WTC11 (cell line): ENCODE data around the gene ANKRD28.

Experiments
- CREM ChIP-seq: sonication (generic); formaldehyde crosslinking; IDR thresholded peaks from 2 replicates; pipeline ENCODE4 v1.8.1; 2022; ENCODE audit warnings: mild to moderate bottlenecking, missing genetic modification reagents, moderate library complexity
- ZNF121 ChIP-seq: sonication (generic); formaldehyde crosslinking; IDR thresholded peaks from 2 replicates; pipeline ENCODE4 v1.8.0; 2023; ENCODE audit warnings: missing genetic modification reagents
- TF ChIP-seq, protein P1 (sequence below): fragments of 250-450 bp; sonication (Bioruptor Pico); IDR thresholded peaks from 2 replicates; pipeline ENCODE4 v1.9.0; 2021; ENCODE audit warnings: mild to moderate bottlenecking
- TF ChIP-seq, protein P2 (sequence below): fragments of 200-600 bp; IDR thresholded peaks from 2 replicates; pipeline ENCODE4 v1.8.0; 2022; ENCODE audit warnings: antibody characterized with exemption
- TF ChIP-seq, protein P3 (sequence below): sonication (generic); formaldehyde crosslinking; IDR thresholded peaks from 2 replicates; pipeline ENCODE4 v1.8.0; 2023; ENCODE audit warnings: missing genetic modification reagents, mild to moderate bottlenecking, borderline replicate concordance
- TF ChIP-seq, protein P4 (sequence below): sonication (generic); formaldehyde crosslinking; IDR thresholded peaks from 2 replicates; pipeline ENCODE4 v1.8.1; 2022; ENCODE audit warnings: low read depth, mild to moderate bottlenecking, moderate library complexity, missing genetic modification reagents, borderline replicate concordance

DNA sequence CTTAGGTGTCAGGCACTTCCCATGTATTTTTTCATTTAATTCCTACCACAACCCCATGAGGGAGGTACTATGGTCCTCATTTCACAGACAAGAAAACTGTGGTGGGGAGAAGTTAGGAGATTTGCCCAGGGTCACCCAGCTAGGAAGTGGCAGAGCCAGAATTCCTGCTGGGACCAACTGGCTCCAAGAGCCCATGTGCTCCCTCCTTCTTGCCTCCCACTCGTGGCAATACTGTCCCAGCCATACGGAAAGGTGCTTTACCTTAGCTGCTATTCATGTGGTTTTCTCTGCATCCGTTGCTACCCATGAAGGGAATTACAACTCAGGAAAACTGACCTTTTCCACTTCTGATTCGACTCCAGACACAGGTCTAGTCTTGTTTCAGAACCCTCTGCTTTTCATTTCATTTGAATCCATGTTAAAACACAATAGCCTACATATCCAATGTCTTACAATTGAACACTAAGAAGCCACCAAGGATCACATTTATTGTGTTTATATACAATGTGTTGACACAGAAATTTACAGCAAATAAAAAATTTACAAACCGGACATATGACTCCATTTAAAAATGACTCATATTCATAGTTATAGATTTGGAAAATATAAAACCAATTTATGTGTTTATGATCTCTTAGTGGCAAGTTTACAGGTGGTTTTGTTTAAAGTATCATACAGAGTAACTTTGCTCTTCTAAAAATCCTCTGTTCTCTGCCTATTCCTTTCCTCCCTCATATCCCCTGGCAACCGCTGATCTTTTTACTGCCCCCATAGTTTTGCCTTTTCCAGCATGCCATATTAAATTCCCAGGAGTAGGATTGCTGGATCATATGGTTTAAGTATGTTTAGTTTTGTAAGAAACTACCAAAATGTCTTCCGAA, 137.5 kb downstream of the ANKRD28 start:
- TF ChIP-seq CREM, result no peak
- TF ChIP-seq, protein P1, sequence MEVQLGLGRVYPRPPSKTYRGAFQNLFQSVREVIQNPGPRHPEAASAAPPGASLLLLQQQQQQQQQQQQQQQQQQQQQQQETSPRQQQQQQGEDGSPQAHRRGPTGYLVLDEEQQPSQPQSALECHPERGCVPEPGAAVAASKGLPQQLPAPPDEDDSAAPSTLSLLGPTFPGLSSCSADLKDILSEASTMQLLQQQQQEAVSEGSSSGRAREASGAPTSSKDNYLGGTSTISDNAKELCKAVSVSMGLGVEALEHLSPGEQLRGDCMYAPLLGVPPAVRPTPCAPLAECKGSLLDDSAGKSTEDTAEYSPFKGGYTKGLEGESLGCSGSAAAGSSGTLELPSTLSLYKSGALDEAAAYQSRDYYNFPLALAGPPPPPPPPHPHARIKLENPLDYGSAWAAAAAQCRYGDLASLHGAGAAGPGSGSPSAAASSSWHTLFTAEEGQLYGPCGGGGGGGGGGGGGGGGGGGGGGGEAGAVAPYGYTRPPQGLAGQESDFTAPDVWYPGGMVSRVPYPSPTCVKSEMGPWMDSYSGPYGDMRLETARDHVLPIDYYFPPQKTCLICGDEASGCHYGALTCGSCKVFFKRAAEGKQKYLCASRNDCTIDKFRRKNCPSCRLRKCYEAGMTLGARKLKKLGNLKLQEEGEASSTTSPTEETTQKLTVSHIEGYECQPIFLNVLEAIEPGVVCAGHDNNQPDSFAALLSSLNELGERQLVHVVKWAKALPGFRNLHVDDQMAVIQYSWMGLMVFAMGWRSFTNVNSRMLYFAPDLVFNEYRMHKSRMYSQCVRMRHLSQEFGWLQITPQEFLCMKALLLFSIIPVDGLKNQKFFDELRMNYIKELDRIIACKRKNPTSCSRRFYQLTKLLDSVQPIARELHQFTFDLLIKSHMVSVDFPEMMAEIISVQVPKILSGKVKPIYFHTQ (CRISPR knock-in tag), result no peak
- TF ChIP-seq, protein P2, sequence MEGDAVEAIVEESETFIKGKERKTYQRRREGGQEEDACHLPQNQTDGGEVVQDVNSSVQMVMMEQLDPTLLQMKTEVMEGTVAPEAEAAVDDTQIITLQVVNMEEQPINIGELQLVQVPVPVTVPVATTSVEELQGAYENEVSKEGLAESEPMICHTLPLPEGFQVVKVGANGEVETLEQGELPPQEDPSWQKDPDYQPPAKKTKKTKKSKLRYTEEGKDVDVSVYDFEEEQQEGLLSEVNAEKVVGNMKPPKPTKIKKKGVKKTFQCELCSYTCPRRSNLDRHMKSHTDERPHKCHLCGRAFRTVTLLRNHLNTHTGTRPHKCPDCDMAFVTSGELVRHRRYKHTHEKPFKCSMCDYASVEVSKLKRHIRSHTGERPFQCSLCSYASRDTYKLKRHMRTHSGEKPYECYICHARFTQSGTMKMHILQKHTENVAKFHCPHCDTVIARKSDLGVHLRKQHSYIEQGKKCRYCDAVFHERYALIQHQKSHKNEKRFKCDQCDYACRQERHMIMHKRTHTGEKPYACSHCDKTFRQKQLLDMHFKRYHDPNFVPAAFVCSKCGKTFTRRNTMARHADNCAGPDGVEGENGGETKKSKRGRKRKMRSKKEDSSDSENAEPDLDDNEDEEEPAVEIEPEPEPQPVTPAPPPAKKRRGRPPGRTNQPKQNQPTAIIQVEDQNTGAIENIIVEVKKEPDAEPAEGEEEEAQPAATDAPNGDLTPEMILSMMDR, result no peak
- no peak for TF ChIP-seq ZNF121 (CRISPR knock-in tag)
- TF ChIP-seq, protein P3, sequence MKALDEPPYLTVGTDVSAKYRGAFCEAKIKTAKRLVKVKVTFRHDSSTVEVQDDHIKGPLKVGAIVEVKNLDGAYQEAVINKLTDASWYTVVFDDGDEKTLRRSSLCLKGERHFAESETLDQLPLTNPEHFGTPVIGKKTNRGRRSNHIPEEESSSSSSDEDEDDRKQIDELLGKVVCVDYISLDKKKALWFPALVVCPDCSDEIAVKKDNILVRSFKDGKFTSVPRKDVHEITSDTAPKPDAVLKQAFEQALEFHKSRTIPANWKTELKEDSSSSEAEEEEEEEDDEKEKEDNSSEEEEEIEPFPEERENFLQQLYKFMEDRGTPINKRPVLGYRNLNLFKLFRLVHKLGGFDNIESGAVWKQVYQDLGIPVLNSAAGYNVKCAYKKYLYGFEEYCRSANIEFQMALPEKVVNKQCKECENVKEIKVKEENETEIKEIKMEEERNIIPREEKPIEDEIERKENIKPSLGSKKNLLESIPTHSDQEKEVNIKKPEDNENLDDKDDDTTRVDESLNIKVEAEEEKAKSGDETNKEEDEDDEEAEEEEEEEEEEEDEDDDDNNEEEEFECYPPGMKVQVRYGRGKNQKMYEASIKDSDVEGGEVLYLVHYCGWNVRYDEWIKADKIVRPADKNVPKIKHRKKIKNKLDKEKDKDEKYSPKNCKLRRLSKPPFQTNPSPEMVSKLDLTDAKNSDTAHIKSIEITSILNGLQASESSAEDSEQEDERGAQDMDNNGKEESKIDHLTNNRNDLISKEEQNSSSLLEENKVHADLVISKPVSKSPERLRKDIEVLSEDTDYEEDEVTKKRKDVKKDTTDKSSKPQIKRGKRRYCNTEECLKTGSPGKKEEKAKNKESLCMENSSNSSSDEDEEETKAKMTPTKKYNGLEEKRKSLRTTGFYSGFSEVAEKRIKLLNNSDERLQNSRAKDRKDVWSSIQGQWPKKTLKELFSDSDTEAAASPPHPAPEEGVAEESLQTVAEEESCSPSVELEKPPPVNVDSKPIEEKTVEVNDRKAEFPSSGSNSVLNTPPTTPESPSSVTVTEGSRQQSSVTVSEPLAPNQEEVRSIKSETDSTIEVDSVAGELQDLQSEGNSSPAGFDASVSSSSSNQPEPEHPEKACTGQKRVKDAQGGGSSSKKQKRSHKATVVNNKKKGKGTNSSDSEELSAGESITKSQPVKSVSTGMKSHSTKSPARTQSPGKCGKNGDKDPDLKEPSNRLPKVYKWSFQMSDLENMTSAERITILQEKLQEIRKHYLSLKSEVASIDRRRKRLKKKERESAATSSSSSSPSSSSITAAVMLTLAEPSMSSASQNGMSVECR (CRISPR knock-in tag), result no peak
- TF ChIP-seq, protein P4, sequence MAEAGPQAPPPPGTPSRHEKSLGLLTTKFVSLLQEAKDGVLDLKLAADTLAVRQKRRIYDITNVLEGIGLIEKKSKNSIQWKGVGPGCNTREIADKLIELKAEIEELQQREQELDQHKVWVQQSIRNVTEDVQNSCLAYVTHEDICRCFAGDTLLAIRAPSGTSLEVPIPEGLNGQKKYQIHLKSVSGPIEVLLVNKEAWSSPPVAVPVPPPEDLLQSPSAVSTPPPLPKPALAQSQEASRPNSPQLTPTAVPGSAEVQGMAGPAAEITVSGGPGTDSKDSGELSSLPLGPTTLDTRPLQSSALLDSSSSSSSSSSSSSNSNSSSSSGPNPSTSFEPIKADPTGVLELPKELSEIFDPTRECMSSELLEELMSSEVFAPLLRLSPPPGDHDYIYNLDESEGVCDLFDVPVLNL (CRISPR knock-in tag), result no peak
